H1 (cell line): Measurements from ENCODE around the gene CHST13. TPM values are rescaled to one million over a fixed set of nuclear protein-coding genes. Genes with fewer than 3 reads are reported as not detected.

Experiments used
- CHD7 ChIP-seq: fragments of 300-600 bp; sonication (generic); IDR thresholded peaks from 2 replicates; pipeline ENCODE4 v1.7.1; 2012; ENCODE audit warnings: low read length, moderate library complexity, mild to moderate bottlenecking, inconsistent platforms; ENCODE audit not compliant: insufficient replicate concordance
- POLR2AphosphoS5 ChIP-seq: IDR thresholded peaks from 2 replicates; pipeline ENCODE4 v1.6.1; 2011; ENCODE audit warnings: low read depth, low read length
- USF2 ChIP-seq: IDR thresholded peaks from 2 replicates; pipeline ENCODE4 v1.6.1; 2011; ENCODE audit warnings: low read length, improper control_type of control experiment
- polyA plus RNA-seq, 7 experiments: library from polyadenylated mRNA; depleted of rRNA in 3 of 7; stranded (reverse) in 5 of 7; unstranded in 2 of 7; fragments of >200 nt in 5 of 7; fragments of 200-250 nt in 2 of 7; gene quantifications; 1 replicate in 5 of 7; 2 replicates in 1 of 7; 4 replicates in 1 of 7; pipeline versions ENCODE4 v1.2.1 to v1.2.3, GENCODE V29; 2011 to 2013; ENCODE audit warnings: missing spikeins in 2 of 7, mixed read lengths in 2 of 7
- total RNA-seq: library from RNA; stranded (reverse); fragmentation: NEBNext Ultra II Directional; extraction: Animal tissue kit (Norgen Biotek cat#: 25700); gene quantifications from 2 replicates; pipeline ENCODE4 v1.2.1, GENCODE V29; 2021

CHST13 gene
- total and polyA plus RNA-seq, 2 of the 8 experiments (the other 6 are each of a cell fraction or from before 2014, with no cell fraction given) = 5.4 to 11.7 TPM

- no peak for TF ChIP-seq CHD7
- TF ChIP-seq POLR2AphosphoS5 = no peak
- no peak for TF ChIP-seq USF2
Measured at GRCh38 chr3:126512916-126513650, 10.9 kb upstream of the CHST13 start (continued).
